ENCODE measurements around the gene VPS11. TPM values are rescaled to one million over a fixed set of nuclear protein-coding genes. Genes with fewer than 3 reads are reported as not detected.

Gene VPS11
- total and polyA plus RNA-seq, 2 experiments from 2014 or later = 21.0 to 24.1 TPM

- Histone ChIP-seq H3F3A (ENCODE audit: insufficient read depth) (peaks cover 25% of the 10 kb centered on the region; the same call in 1 of the 2 replicates), H3K9ac (no peak overlapping the region), H3K4me1 (ENCODE audit: insufficient read depth) (no peaks in the 10 kb centered on the region), H3K36me3 (ENCODE audit: low read depth) (peaks cover 8% of the 10 kb centered on the region), H3K4me3 (no peak overlapping the region), H3K27me3 (replicated peaks; ENCODE audit: insufficient read depth) (no peaks in the 10 kb centered on the region), H2AFZ (no peak overlapping the region), H3K9me2 (ENCODE audit: insufficient read depth) (no peaks in the 10 kb centered on the region), H4K20me1 (ENCODE audit: insufficient read depth) (no peaks in the 10 kb centered on the region), H3K9me3 (ENCODE audit: low read depth) (no peaks in the 10 kb centered on the region), H3K79me2 (ENCODE audit: insufficient read depth) (no peaks in the 10 kb centered on the region), H3K27ac (no peak overlapping the region), H3K4me2 (ENCODE audit: unreplicated experiment) (no peak overlapping the region)
- TF ChIP-seq EZH2 (IDR thresholded peaks at IDR 0.05; ENCODE audit: insufficient read depth, poor library complexity, severe bottlenecking) (no peak), EZH2phosphoT487 (IDR thresholded peaks at IDR 0.05; ENCODE audit: insufficient read depth, low read depth) (no peak)
- WGBS, 2 experiments (ENCODE audit: low coverage in 1 of 2, low lambda C conversion rate in 2 of 2, missing lambda C conversion rate in 2 of 2) = 97 to 99% methylated on average over 4 of the region's 4 CpGs
- DNase-seq = no peak
- in situ Hi-C loops (cut with MboI) = no loop called here
These were observed 25.6 kb upstream of the VPS11 start for GRCh38 chr11:119041821-119042514.

DNA sequence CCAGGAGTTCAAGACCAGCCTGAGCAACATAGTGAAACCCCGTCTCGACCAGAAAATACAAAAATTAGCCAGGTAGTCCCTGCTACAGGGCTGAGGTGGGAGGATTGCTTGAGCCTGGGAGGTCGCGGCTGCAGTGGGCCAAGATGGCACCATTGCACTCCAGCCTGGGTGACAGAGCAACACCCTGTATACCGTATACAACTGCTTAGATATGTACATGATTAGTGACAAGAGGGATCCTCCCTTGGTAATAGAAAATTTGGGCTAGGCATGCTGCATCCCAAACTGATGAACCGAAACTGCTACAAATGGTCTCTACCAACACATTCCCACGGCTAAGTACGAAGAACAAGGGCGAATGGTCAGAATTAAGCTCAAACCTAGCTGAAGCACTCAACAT is 24.7 kb upstream of the VPS11 start:
- no peaks in the 10 kb centered on the region for H3K79me2 ChIP-seq (ENCODE audit: insufficient read depth)
- 83 to 84% methylated on average over 9 of the region's 9 CpGs for WGBS, 2 experiments (ENCODE audit: low coverage in 1 of 2, low lambda C conversion rate in 2 of 2, missing lambda C conversion rate in 2 of 2)
- H3F3A ChIP-seq (ENCODE audit: insufficient read depth) = peaks cover 25% of the 10 kb centered on the region; the same call in 1 of the 2 replicates
- no peak overlapping the region for H2AFZ ChIP-seq
- in situ Hi-C loops (cut with MboI) = no loop called here
- H3K36me3 ChIP-seq (ENCODE audit: low read depth) = peaks cover 13% of the 10 kb centered on the region
- no peaks in the 10 kb centered on the region for H4K20me1 ChIP-seq (ENCODE audit: insufficient read depth)
- no peak overlapping the region for H3K4me2 ChIP-seq (ENCODE audit: unreplicated experiment)
- H3K27me3 ChIP-seq (replicated peaks; ENCODE audit: insufficient read depth) = no peaks in the 10 kb centered on the region
- no peaks in the 10 kb centered on the region for H3K9me3 ChIP-seq (ENCODE audit: low read depth)
- no peak overlapping the region for H3K9ac ChIP-seq
- H3K4me3 ChIP-seq = no peak overlapping the region
- no peak for DNase-seq
- H3K4me1 ChIP-seq (ENCODE audit: insufficient read depth) = no peaks in the 10 kb centered on the region
- H3K27ac ChIP-seq = no peak overlapping the region
- TF ChIP-seq EZH2phosphoT487 (IDR thresholded peaks at IDR 0.05; ENCODE audit: insufficient read depth, low read depth) (no peak), EZH2 (IDR thresholded peaks at IDR 0.05; ENCODE audit: insufficient read depth, poor library complexity, severe bottlenecking) (no peak)
- no peaks in the 10 kb centered on the region for H3K9me2 ChIP-seq (ENCODE audit: insufficient read depth)

DNA sequence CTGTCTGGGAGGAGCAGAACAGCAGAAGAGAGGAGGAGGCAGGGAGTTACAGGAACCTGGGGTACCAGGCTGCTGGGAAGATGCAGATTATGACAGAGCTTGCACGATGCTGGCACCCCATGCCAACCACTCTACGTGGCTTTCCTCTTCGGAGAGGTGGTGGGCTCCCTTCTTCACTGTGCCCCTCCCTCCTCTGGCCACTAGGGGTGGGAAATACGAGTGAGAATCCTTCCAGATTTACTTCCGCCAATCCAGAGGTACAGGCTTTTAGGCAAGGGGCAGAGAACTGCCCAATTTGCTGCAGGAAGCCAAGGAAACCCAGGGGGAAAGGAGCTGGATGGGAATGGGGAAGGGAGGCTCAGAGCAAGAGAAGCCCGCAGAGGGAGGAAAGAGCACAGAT is 22.9 kb upstream of the VPS11 start:
- peaks cover 25% of the 10 kb centered on the region; the same call in 1 of the 2 replicates for H3F3A ChIP-seq (ENCODE audit: insufficient read depth)
- WGBS, 2 experiments (ENCODE audit: low coverage in 1 of 2, low lambda C conversion rate in 2 of 2, missing lambda C conversion rate in 2 of 2) = 70 to 71% methylated on average over 5 to 6 of the region's 6 CpGs
- no peaks in the 10 kb centered on the region for H4K20me1 ChIP-seq (ENCODE audit: insufficient read depth)
- no peak overlapping the region for H2AFZ ChIP-seq
- no peak overlapping the region for H3K27ac ChIP-seq
- H3K9me3 ChIP-seq (ENCODE audit: low read depth) = no peaks in the 10 kb centered on the region
- H3K9ac ChIP-seq = no peak overlapping the region
- H3K36me3 ChIP-seq (ENCODE audit: low read depth) = peaks cover 16% of the 10 kb centered on the region
- no peaks in the 10 kb centered on the region for H3K9me2 ChIP-seq (ENCODE audit: insufficient read depth)
- no peaks in the 10 kb centered on the region for H3K79me2 ChIP-seq (ENCODE audit: insufficient read depth)
- no peaks in the 10 kb centered on the region for H3K27me3 ChIP-seq (replicated peaks; ENCODE audit: insufficient read depth)
- H3K4me3 ChIP-seq = no peak overlapping the region
- in situ Hi-C loops (cut with MboI) = no loop called here
- H3K4me1 ChIP-seq (ENCODE audit: insufficient read depth) = no peaks in the 10 kb centered on the region
- DNase-seq = no peak
- TF ChIP-seq EZH2 (IDR thresholded peaks at IDR 0.05; ENCODE audit: insufficient read depth, poor library complexity, severe bottlenecking) = no peak
- no peak for TF ChIP-seq EZH2phosphoT487 (IDR thresholded peaks at IDR 0.05; ENCODE audit: insufficient read depth, low read depth)
- H3K4me2 ChIP-seq (ENCODE audit: unreplicated experiment) = no peak overlapping the region

GRCh38 chr11:119046489-119046888 is 21.1 kb upstream of the VPS11 start:
- in situ Hi-C loops (cut with MboI) = no loop called here
- H3K27me3 ChIP-seq (replicated peaks; ENCODE audit: insufficient read depth) = no peaks in the 10 kb centered on the region
- H3F3A ChIP-seq (ENCODE audit: insufficient read depth) = peaks cover 25% of the 10 kb centered on the region; the same call in 1 of the 2 replicates
- H3K36me3 ChIP-seq (ENCODE audit: low read depth) = peaks cover 29% of the 10 kb centered on the region
- H3K9me3 ChIP-seq (ENCODE audit: low read depth) = no peaks in the 10 kb centered on the region
- H3K79me2 ChIP-seq (ENCODE audit: insufficient read depth) = no peaks in the 10 kb centered on the region
- no peak overlapping the region for H3K27ac ChIP-seq
- WGBS, 2 experiments (ENCODE audit: low coverage in 1 of 2, low lambda C conversion rate in 2 of 2, missing lambda C conversion rate in 2 of 2) = 97 to 99% methylated on average over 6 of the region's 6 CpGs
- H4K20me1 ChIP-seq (ENCODE audit: insufficient read depth) = no peaks in the 10 kb centered on the region
- no peak overlapping the region for H3K4me3 ChIP-seq
- no peak overlapping the region for H3K9ac ChIP-seq
- no peaks in the 10 kb centered on the region for H3K9me2 ChIP-seq (ENCODE audit: insufficient read depth)
- DNase-seq = no peak
- TF ChIP-seq EZH2phosphoT487 (IDR thresholded peaks at IDR 0.05; ENCODE audit: insufficient read depth, low read depth) (no peak), EZH2 (IDR thresholded peaks at IDR 0.05; ENCODE audit: insufficient read depth, poor library complexity, severe bottlenecking) (no peak)
- H3K4me2 ChIP-seq (ENCODE audit: unreplicated experiment) = no peak overlapping the region
- no peaks in the 10 kb centered on the region for H3K4me1 ChIP-seq (ENCODE audit: insufficient read depth)
- no peak overlapping the region for H2AFZ ChIP-seq
